K562 (cell line): Measurements from ENCODE around the gene RDH5. TPM values are rescaled to one million over a fixed set of nuclear protein-coding genes. Genes with fewer than 3 reads are reported as not detected.

ENCODE experiments used
- CBFA2T3 ChIP-seq: fragments of 450-650 bp; IDR thresholded peaks from 2 replicates; pipeline ENCODE4 v1.6.1; 2017
- CC2D1A ChIP-seq: fragments of 450-650 bp; IDR thresholded peaks from 2 replicates; pipeline ENCODE4 v1.6.1; 2017; ENCODE audit warnings: mild to moderate bottlenecking
- DEAF1 ChIP-seq: fragments of 450-650 bp; formaldehyde crosslinking; IDR thresholded peaks from 2 replicates; pipeline ENCODE4 v1.4.0; 2020; ENCODE audit warnings: mild to moderate bottlenecking, moderate library complexity
- E2F1 ChIP-seq: sonication (generic); formaldehyde crosslinking; IDR thresholded peaks from 2 replicates; pipeline ENCODE4 v1.8.1; 2023; ENCODE audit warnings: mild to moderate bottlenecking, missing genetic modification reagents, moderate library complexity
- FOS ChIP-seq: IDR thresholded peaks from 3 replicates; pipeline ENCODE4 v1.6.1; 2011; ENCODE audit not compliant: insufficient read length; ENCODE audit errors: extremely low read depth
- MAFF ChIP-seq: IDR thresholded peaks from 2 replicates; pipeline ENCODE4 v1.6.1; 2012; ENCODE audit warnings: low read length, improper control_type of control experiment
- NELFE ChIP-seq: IDR thresholded peaks from 2 replicates; pipeline ENCODE4 v1.6.1; 2011; ENCODE audit warnings: mild to moderate bottlenecking; ENCODE audit not compliant: insufficient read depth, insufficient read length
- NEUROD1 ChIP-seq: fragments of 150-350 bp; IDR thresholded peaks from 2 replicates; pipeline ENCODE4 v1.6.1; 2014; ENCODE audit warnings: borderline replicate concordance, low read length, low read depth; ENCODE audit not compliant: partially characterized antibody
- NR1H2 ChIP-seq: sonication (generic); formaldehyde crosslinking; IDR thresholded peaks from 2 replicates; pipeline ENCODE4 v1.4.0; 2020; ENCODE audit warnings: mild to moderate bottlenecking, missing genetic modification reagents
- PYGO2 ChIP-seq: fragments of 450-650 bp; IDR thresholded peaks from 2 replicates; pipeline ENCODE4 v1.6.1; 2016; ENCODE audit warnings: mild to moderate bottlenecking, missing genetic modification characterization, moderate library complexity, missing compliant biosample characterization
- SAP30 ChIP-seq: fragments of 200-600 bp; sonication (generic); IDR thresholded peaks from 2 replicates; pipeline ENCODE4 v1.6.1; 2012; ENCODE audit warnings: borderline replicate concordance, low read depth, mild to moderate bottlenecking, moderate library complexity, low read length, control low read depth, inconsistent platforms; ENCODE audit not compliant: insufficient read depth, poor library complexity, severe bottlenecking
- TEAD2 ChIP-seq: fragments of 450-650 bp; IDR thresholded peaks from 2 replicates; pipeline ENCODE4 v1.6.1; 2016; ENCODE audit warnings: missing genetic modification characterization, control low read depth, missing compliant biosample characterization
- ZFPM2 ChIP-seq: fragments of 250-450 bp; sonication (Bioruptor Pico); IDR thresholded peaks from 2 replicates; pipeline ENCODE4 v1.5.1; 2022; ENCODE audit warnings: mild to moderate bottlenecking
- ZNF197 ChIP-seq: fragments of 200-800 bp; sonication (Bioruptor generic); IDR thresholded peaks from 2 replicates; pipeline ENCODE4 v1.6.1; 2016; ENCODE audit warnings: low read depth, missing genetic modification characterization, missing compliant biosample characterization
- ZNF695 ChIP-seq: fragments of 450-650 bp; formaldehyde crosslinking; IDR thresholded peaks from 2 replicates; pipeline ENCODE4 v1.4.0; 2020; ENCODE audit warnings: mild to moderate bottlenecking, moderate library complexity
- ZNF79 ChIP-seq: fragments of 250-450 bp; sonication (Bioruptor Pico); IDR thresholded peaks from 2 replicates; pipeline ENCODE4 v1.4.0; 2020; ENCODE audit warnings: low read depth, mild to moderate bottlenecking, moderate library complexity
- polyA plus RNA-seq, 8 experiments: library from polyadenylated mRNA; depleted of rRNA in 4 of 8; stranded (reverse) in 5 of 8; unstranded in 3 of 8; fragments of >200 nt; fragmentation: Nextera tagmentation in 2 of 8; fragmentation: Illumina TruSeq in 1 of 8; extraction: Ambion mirVana in 2 of 8; extraction: Trizol in 1 of 8; gene quantifications; 2 replicates each; pipeline versions ENCODE4 v1.2.1 to v1.2.3, GENCODE V29; 2011 to 2014; ENCODE audit warnings: inconsistent platforms in 1 of 8, missing spikeins in 1 of 8
- total RNA-seq, 7 experiments: library from RNA; depleted of rRNA in 6 of 7; stranded (reverse); fragments of >200 nt in 6 of 7; fragmentation: Illumina TruSeq in 2 of 7; extraction: Trizol in 2 of 7; gene quantifications; 2 replicates each; pipeline versions ENCODE4 v1.2.1 to v1.2.3, GENCODE V29; 2011 to 2021; ENCODE audit warnings: low replicate concordance in 1 of 7

Gene RDH5
- total and polyA plus RNA-seq, 9 of the 15 experiments (the other 6 are each of a cell fraction or from before 2014, with no cell fraction given), result 0.28 to 2.0 (median 1.1) TPM; not detected in 1

- TF ChIP-seq NEUROD1 (peak; percentile 63), NELFE (no peak), FOS (peak; percentile 15), MAFF (no peak), ZNF695 (CRISPR knock-in tag) (no peak), ZNF79 (CRISPR knock-in tag) (no peak), DEAF1 (CRISPR knock-in tag) (no peak), TEAD2 (tag) (no peak), SAP30 (peak; percentile 85), ZFPM2 (no peak), CC2D1A (peak; percentile 54; the same call in 1 of the 2 replicates), ZNF197 (no peak), E2F1 (no peak), NR1H2 (no peak), CBFA2T3 (peak; percentile 45), PYGO2 (tag) (no peak)
- TF ChIP-seq, all 486 proteins: peak for 147
Observed at GRCh38 chr12:55728939-55729818, 9.0 kb downstream of the RDH5 start, which contains the start of gene CD63 (continued).
